ENCODE data around the gene CWC22.

CWC22 gene

GRCh38 chr2:180038997-180039396 lies 31.9 kb upstream of the CWC22 start:
- no peak overlapping the region for H3K18ac ChIP-seq (ENCODE audit: low read length)
- no peak for DNase-seq (ENCODE audit: low spot score)
- no peak overlapping the region for H3K4ac ChIP-seq (ENCODE audit: low read length)
- H2AK5ac ChIP-seq (ENCODE audit: low read depth, low read length), result no peak overlapping the region
- no peak overlapping the region for H3K27ac ChIP-seq (replicated peaks; ENCODE audit: low read length)
- H3K4me3 ChIP-seq (ENCODE audit: low read length in 2 of 2), result no peak overlapping the region
- H4K91ac ChIP-seq (ENCODE audit: low read depth, low read length, poor library complexity), result no peak overlapping the region
- H4K8ac ChIP-seq (ENCODE audit: low read depth, low read length), result no peak overlapping the region
- WGBS, 2 donors (ENCODE audit: extremely low coverage in 2 of 2, insufficient read length in 2 of 2, insufficient replicate concordance in 1 of 2), result no CpG with 5 or more reads among the region's 2 CpGs
- H3K4me2 ChIP-seq (ENCODE audit: insufficient read depth, low read length, poor library complexity, severe bottlenecking), result no peak overlapping the region
- H3K23ac ChIP-seq (ENCODE audit: low read depth, low read length, poor library complexity), result no peak overlapping the region
- no peak overlapping the region for H2BK15ac ChIP-seq (ENCODE audit: low read length)
- H3K27me3 ChIP-seq (ENCODE audit: control insufficient read depth in 3 of 3, insufficient read depth in 3 of 3, low read depth in 1 of 3, low read length in 3 of 3), result peaks cover 0 to 25% (median 0%) of the 10 kb centered on the region in 3 experiments
- no peaks in the 10 kb centered on the region for H3K36me3 ChIP-seq (replicated peaks in 1 of 2; ENCODE audit: control insufficient read depth in 2 of 2, insufficient read depth in 2 of 2, low read length in 2 of 2)
- no peak overlapping the region for H2BK12ac ChIP-seq (ENCODE audit: low read length)
- H3K14ac ChIP-seq (ENCODE audit: low read length), result no peak overlapping the region
- no peak overlapping the region for H2AFZ ChIP-seq (ENCODE audit: low read length)
- no peak overlapping the region for H3K9ac ChIP-seq (ENCODE audit: low read depth, low read length, poor library complexity)
- H3K4me1 ChIP-seq (ENCODE audit: control insufficient read depth in 2 of 2, insufficient read depth in 1 of 2, low read depth in 1 of 2, low read length in 2 of 2), result peaks cover 6% of the 10 kb centered on the region in 2 donors
- H3K9me3 ChIP-seq (replicated peaks in 1 of 2; ENCODE audit: control insufficient read depth in 2 of 2, insufficient read depth in 1 of 2, low read depth in 1 of 2, low read length in 2 of 2), result peaks cover 0 to 1% of the 10 kb centered on the region in 2 donors
- no peak overlapping the region for H2BK120ac ChIP-seq (ENCODE audit: low read depth, low read length)
- H3K79me1 ChIP-seq (ENCODE audit: low read depth, low read length), result no peaks in the 10 kb centered on the region
- no peak overlapping the region for H2BK5ac ChIP-seq (ENCODE audit: low read length)

GRCh38 chr2:180033993-180034894 lies 27.1 kb upstream of the CWC22 start:
- H3K4me3 ChIP-seq (ENCODE audit: low read length in 2 of 2), result no peak overlapping the region
- H2BK5ac ChIP-seq (ENCODE audit: low read length), result no peak overlapping the region
- H3K9ac ChIP-seq (ENCODE audit: low read depth, low read length, poor library complexity), result no peak overlapping the region
- no peak overlapping the region for H2BK120ac ChIP-seq (ENCODE audit: low read depth, low read length)
- H3K4ac ChIP-seq (ENCODE audit: low read length), result no peak overlapping the region
- WGBS, 2 donors (ENCODE audit: extremely low coverage in 2 of 2, insufficient read length in 2 of 2, insufficient replicate concordance in 1 of 2), result no CpG with 5 or more reads among the region's 5 CpGs
- no peak overlapping the region for H3K18ac ChIP-seq (ENCODE audit: low read length)
- no peak overlapping the region for H4K8ac ChIP-seq (ENCODE audit: low read depth, low read length)
- peak; percentile 9 for DNase-seq (ENCODE audit: low spot score)
- peak overlapping the region; percentile 60 for H2AFZ ChIP-seq (ENCODE audit: low read length)
- H3K27ac ChIP-seq (replicated peaks; ENCODE audit: low read length), result peak overlapping the region; percentile 21
- no peak overlapping the region for H3K14ac ChIP-seq (ENCODE audit: low read length)
- peaks cover 0 to 8% of the 10 kb centered on the region in 2 donors for H3K9me3 ChIP-seq (replicated peaks in 1 of 2; ENCODE audit: control insufficient read depth in 2 of 2, insufficient read depth in 1 of 2, low read depth in 1 of 2, low read length in 2 of 2)
- H3K4me2 ChIP-seq (ENCODE audit: insufficient read depth, low read length, poor library complexity, severe bottlenecking), result no peak overlapping the region
- H3K27me3 ChIP-seq (ENCODE audit: control insufficient read depth in 3 of 3, insufficient read depth in 3 of 3, low read depth in 1 of 3, low read length in 3 of 3), result peaks cover 0 to 16% (median 0%) of the 10 kb centered on the region in 3 experiments
- peaks cover 7 to 8% of the 10 kb centered on the region in 2 donors for H3K4me1 ChIP-seq (ENCODE audit: control insufficient read depth in 2 of 2, insufficient read depth in 1 of 2, low read depth in 1 of 2, low read length in 2 of 2)
- H2AK5ac ChIP-seq (ENCODE audit: low read depth, low read length), result no peak overlapping the region
- no peaks in the 10 kb centered on the region for H3K36me3 ChIP-seq (replicated peaks in 1 of 2; ENCODE audit: control insufficient read depth in 2 of 2, insufficient read depth in 2 of 2, low read length in 2 of 2)
- H3K79me1 ChIP-seq (ENCODE audit: low read depth, low read length), result no peaks in the 10 kb centered on the region
- H2BK15ac ChIP-seq (ENCODE audit: low read length), result no peak overlapping the region
- no peak overlapping the region for H3K23ac ChIP-seq (ENCODE audit: low read depth, low read length, poor library complexity)
- no peak overlapping the region for H4K91ac ChIP-seq (ENCODE audit: low read depth, low read length, poor library complexity)
- H2BK12ac ChIP-seq (ENCODE audit: low read length), result no peak overlapping the region

- no peak for DNase-seq (ENCODE audit: low spot score)
- Histone ChIP-seq H3K18ac (ENCODE audit: low read length) (no peak overlapping the region), H4K8ac (ENCODE audit: low read depth, low read length) (no peak overlapping the region), H3K27ac (replicated peaks; ENCODE audit: low read length) (no peak overlapping the region), H2BK120ac (ENCODE audit: low read depth, low read length) (no peak overlapping the region), H3K4me2 (ENCODE audit: insufficient read depth, low read length, poor library complexity, severe bottlenecking) (no peak overlapping the region), H3K4ac (ENCODE audit: low read length) (no peak overlapping the region), H4K91ac (ENCODE audit: low read depth, low read length, poor library complexity) (no peak overlapping the region), H3K79me1 (ENCODE audit: low read depth, low read length) (no peaks in the 10 kb centered on the region), H2AFZ (ENCODE audit: low read length) (no peak overlapping the region), H3K9me3 (replicated peaks in 1 of 2; ENCODE audit: control insufficient read depth in 2 of 2, insufficient read depth in 1 of 2, low read depth in 1 of 2, low read length in 2 of 2) (peaks cover 0 to 8% of the 10 kb centered on the region in 2 donors), H3K4me3 (ENCODE audit: low read length in 2 of 2) (no peak overlapping the region), H3K9ac (ENCODE audit: low read depth, low read length, poor library complexity) (no peak overlapping the region), H3K23ac (ENCODE audit: low read depth, low read length, poor library complexity) (no peak overlapping the region), H3K36me3 (replicated peaks in 1 of 2; ENCODE audit: control insufficient read depth in 2 of 2, insufficient read depth in 2 of 2, low read length in 2 of 2) (no peaks in the 10 kb centered on the region), H2AK5ac (ENCODE audit: low read depth, low read length) (no peak overlapping the region), H3K14ac (ENCODE audit: low read length) (no peak overlapping the region), H3K4me1 (ENCODE audit: control insufficient read depth in 2 of 2, insufficient read depth in 1 of 2, low read depth in 1 of 2, low read length in 2 of 2) (peaks cover 7% of the 10 kb centered on the region in 2 donors), H2BK15ac (ENCODE audit: low read length) (no peak overlapping the region), H3K27me3 (ENCODE audit: control insufficient read depth in 3 of 3, insufficient read depth in 3 of 3, low read depth in 1 of 3, low read length in 3 of 3) (no peaks in the 10 kb centered on the region), H2BK12ac (ENCODE audit: low read length) (no peak overlapping the region), H2BK5ac (ENCODE audit: low read length) (no peak overlapping the region)
- no CpG with 5 or more reads among the region's 1 CpG for WGBS, 2 donors (ENCODE audit: extremely low coverage in 2 of 2, insufficient read length in 2 of 2, insufficient replicate concordance in 1 of 2)
Measured at GRCh38 chr2:180029575-180029974, 22.5 kb upstream of the CWC22 start.

GRCh38 chr2:180021850-180022249 lies 14.8 kb upstream of the CWC22 start:
- Histone ChIP-seq H3K4me3 (ENCODE audit: low read length in 2 of 2) (no peak overlapping the region), H3K14ac (ENCODE audit: low read length) (no peak overlapping the region), H2BK15ac (ENCODE audit: low read length) (no peak overlapping the region), H3K4me1 (ENCODE audit: control insufficient read depth in 2 of 2, insufficient read depth in 1 of 2, low read depth in 1 of 2, low read length in 2 of 2) (peaks cover 0 to 2% of the 10 kb centered on the region in 2 donors), H3K27ac (replicated peaks; ENCODE audit: low read length) (no peak overlapping the region), H3K79me1 (ENCODE audit: low read depth, low read length) (no peaks in the 10 kb centered on the region), H2AFZ (ENCODE audit: low read length) (no peak overlapping the region), H2BK120ac (ENCODE audit: low read depth, low read length) (no peak overlapping the region), H3K9ac (ENCODE audit: low read depth, low read length, poor library complexity) (no peak overlapping the region), H4K8ac (ENCODE audit: low read depth, low read length) (no peak overlapping the region), H3K36me3 (replicated peaks in 1 of 2; ENCODE audit: control insufficient read depth in 2 of 2, insufficient read depth in 2 of 2, low read length in 2 of 2) (no peaks in the 10 kb centered on the region), H2BK12ac (ENCODE audit: low read length) (no peak overlapping the region), H3K9me3 (replicated peaks in 1 of 2; ENCODE audit: control insufficient read depth in 2 of 2, insufficient read depth in 1 of 2, low read depth in 1 of 2, low read length in 2 of 2) (peaks cover 0 to 2% of the 10 kb centered on the region in 2 donors), H3K27me3 (ENCODE audit: control insufficient read depth in 3 of 3, insufficient read depth in 3 of 3, low read depth in 1 of 3, low read length in 3 of 3) (no peaks in the 10 kb centered on the region), H2AK5ac (ENCODE audit: low read depth, low read length) (peak overlapping the region; percentile 72), H3K18ac (ENCODE audit: low read length) (no peak overlapping the region), H3K4ac (ENCODE audit: low read length) (no peak overlapping the region), H3K23ac (ENCODE audit: low read depth, low read length, poor library complexity) (no peak overlapping the region), H3K4me2 (ENCODE audit: insufficient read depth, low read length, poor library complexity, severe bottlenecking) (no peak overlapping the region), H4K91ac (ENCODE audit: low read depth, low read length, poor library complexity) (no peak overlapping the region), H2BK5ac (ENCODE audit: low read length) (no peak overlapping the region)
- no peak for DNase-seq (ENCODE audit: low spot score)
- WGBS, 2 donors (ENCODE audit: extremely low coverage in 2 of 2, insufficient read length in 2 of 2, insufficient replicate concordance in 1 of 2), result no CpG with 5 or more reads among the region's 23 CpGs

Data from neuronal stem cell (in vitro differentiated cells).